DMS114 treated with DMSO at 0.1 percent for 48 hours (cell line): ENCODE results near the gene PRKCSH.

ENCODE experiments used
- DNase-seq: peaks from one replicate; lab custom pipeline; 2025; ENCODE audit not compliant: unreplicated experiment; lab: John Stamatoyannopoulos, UW

The PRKCSH gene

GRCh38 chr19:11496391-11497163 lies 61.1 kb downstream of the PRKCSH start:
- DNase-seq, result no peak

- no peak for DNase-seq
These were observed 63.8 kb downstream of the PRKCSH start for GRCh38 chr19:11499220-11499726.

- no peak for DNase-seq
These were observed 64.5 kb downstream of the PRKCSH start for GRCh38 chr19:11499890-11500420.
